HFFc6 (cell line): ENCODE results near the gene CALHM5. TPM values are rescaled to one million over a fixed set of nuclear protein-coding genes. Genes with fewer than 3 reads are reported as not detected.

ENCODE experiments used
- DNase-seq: peaks from one replicate; pipeline ENCODE4 v3.0.0-alpha.2; 2018
- H3K27ac Mint-ChIP-seq: 2 replicates; pipeline ENCODE4 v1.8.0; 2020; ENCODE audit warnings: mild to moderate bottlenecking, mixed read lengths
- H3K27me3 Mint-ChIP-seq: 2 replicates; pipeline ENCODE4 v1.8.0; 2021; ENCODE audit warnings: mild to moderate bottlenecking, moderate library complexity, mixed read lengths; ENCODE audit not compliant: insufficient read depth
- H3K36me3 Mint-ChIP-seq: 2 replicates; pipeline ENCODE4 v1.8.0; 2021; ENCODE audit warnings: low read depth, mixed read lengths
- H3K4me1 Mint-ChIP-seq: 2 replicates; pipeline ENCODE4 v1.8.0; 2020; ENCODE audit warnings: low read depth, mixed read lengths
- H3K4me3 Mint-ChIP-seq: 2 replicates; pipeline ENCODE4 v1.8.0; 2020; ENCODE audit warnings: mild to moderate bottlenecking, moderate library complexity, mixed read lengths
- H3K9me3 Mint-ChIP-seq: 2 replicates; pipeline ENCODE4 v1.8.0; 2020; ENCODE audit warnings: mild to moderate bottlenecking, mixed read lengths
- total RNA-seq, 6 experiments: library from RNA; stranded (reverse); fragmentation: NEBNext Ultra II Directional; extraction: Animal tissue kit (Norgen Biotek cat#: 25700); gene quantifications; 2 replicates in 1 of 6; 3 replicates in 5 of 6; pipeline ENCODE4 v1.2.3, GENCODE V29; 2021
- TF ChIP-seq, protein P1 (sequence below): fragments of 200-600 bp; sonication (generic); IDR thresholded peaks from 2 replicates; pipeline ENCODE4 v1.5.0; 2021; ENCODE audit warnings: antibody characterized with exemption, mild to moderate bottlenecking

CALHM5 gene
- total RNA-seq, 6 experiments from 2014 or later, result 1.9 to 5.6 (median 4.5) TPM

GRCh38 chr6:116476002-116476678 lies 35.3 kb upstream of the CALHM5 start:
- TF ChIP-seq, protein P1, sequence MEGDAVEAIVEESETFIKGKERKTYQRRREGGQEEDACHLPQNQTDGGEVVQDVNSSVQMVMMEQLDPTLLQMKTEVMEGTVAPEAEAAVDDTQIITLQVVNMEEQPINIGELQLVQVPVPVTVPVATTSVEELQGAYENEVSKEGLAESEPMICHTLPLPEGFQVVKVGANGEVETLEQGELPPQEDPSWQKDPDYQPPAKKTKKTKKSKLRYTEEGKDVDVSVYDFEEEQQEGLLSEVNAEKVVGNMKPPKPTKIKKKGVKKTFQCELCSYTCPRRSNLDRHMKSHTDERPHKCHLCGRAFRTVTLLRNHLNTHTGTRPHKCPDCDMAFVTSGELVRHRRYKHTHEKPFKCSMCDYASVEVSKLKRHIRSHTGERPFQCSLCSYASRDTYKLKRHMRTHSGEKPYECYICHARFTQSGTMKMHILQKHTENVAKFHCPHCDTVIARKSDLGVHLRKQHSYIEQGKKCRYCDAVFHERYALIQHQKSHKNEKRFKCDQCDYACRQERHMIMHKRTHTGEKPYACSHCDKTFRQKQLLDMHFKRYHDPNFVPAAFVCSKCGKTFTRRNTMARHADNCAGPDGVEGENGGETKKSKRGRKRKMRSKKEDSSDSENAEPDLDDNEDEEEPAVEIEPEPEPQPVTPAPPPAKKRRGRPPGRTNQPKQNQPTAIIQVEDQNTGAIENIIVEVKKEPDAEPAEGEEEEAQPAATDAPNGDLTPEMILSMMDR, result no peak
- no peak overlapping the region; the same call in 1 of the 2 replicates for H3K4me3 Mint-ChIP-seq

DNA sequence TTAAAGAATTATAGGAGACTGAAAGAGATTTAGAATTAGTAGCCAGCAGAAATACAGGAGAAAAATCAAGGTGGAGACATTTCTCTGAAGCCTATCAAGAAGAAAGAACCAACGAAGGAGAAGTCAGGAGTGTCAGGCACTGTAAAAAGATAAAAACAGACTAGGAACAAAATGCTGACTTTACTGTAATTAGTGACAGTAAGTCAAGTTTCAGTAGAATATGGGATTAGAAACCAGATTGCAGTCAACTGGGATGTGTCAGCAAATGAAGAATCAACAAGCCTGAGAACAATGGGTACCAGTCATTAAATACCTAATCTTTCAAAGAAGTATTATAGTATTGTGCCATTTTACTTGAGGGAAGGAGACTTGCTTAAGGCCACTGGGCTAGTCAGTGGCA lies 28.7 kb upstream of the CALHM5 start:
- H3K27me3 Mint-ChIP-seq, result peaks cover 10% of the 10 kb centered on the region
- H3K36me3 Mint-ChIP-seq, result no peaks in the 10 kb centered on the region
- TF ChIP-seq, protein P1, result no peak
- H3K9me3 Mint-ChIP-seq, result no peaks in the 10 kb centered on the region
- DNase-seq, result no peak
- no peak overlapping the region for H3K4me3 Mint-ChIP-seq
- peaks cover 13% of the 10 kb centered on the region for H3K4me1 Mint-ChIP-seq
- no peak overlapping the region for H3K27ac Mint-ChIP-seq

More at GRCh38 chr6:116476002-116476678, 35.3 kb upstream of the CALHM5 start:
- Mint-ChIP-seq H3K27ac (no peak overlapping the region), H3K9me3 (no peaks in the 10 kb centered on the region), H3K27me3 (no peaks in the 10 kb centered on the region), H3K4me1 (peaks cover 28% of the 10 kb centered on the region), H3K36me3 (no peaks in the 10 kb centered on the region)
- DNase-seq, result no peak

- Mint-ChIP-seq H3K27ac (no peak overlapping the region), H3K9me3 (no peaks in the 10 kb centered on the region), H3K4me3 (no peak overlapping the region), H3K4me1 (peaks cover 13% of the 10 kb centered on the region), H3K36me3 (no peaks in the 10 kb centered on the region), H3K27me3 (peaks cover 10% of the 10 kb centered on the region)
- TF ChIP-seq, protein P1, result no peak
- DNase-seq, result no peak
Observed at GRCh38 chr6:116483616-116484015, 27.8 kb upstream of the CALHM5 start.

- peaks cover 18% of the 10 kb centered on the region for H3K27me3 Mint-ChIP-seq
- TF ChIP-seq, protein P1, result no peak
Observed at GRCh38 chr6:116485559-116486184, 25.8 kb upstream of the CALHM5 start.

DNA sequence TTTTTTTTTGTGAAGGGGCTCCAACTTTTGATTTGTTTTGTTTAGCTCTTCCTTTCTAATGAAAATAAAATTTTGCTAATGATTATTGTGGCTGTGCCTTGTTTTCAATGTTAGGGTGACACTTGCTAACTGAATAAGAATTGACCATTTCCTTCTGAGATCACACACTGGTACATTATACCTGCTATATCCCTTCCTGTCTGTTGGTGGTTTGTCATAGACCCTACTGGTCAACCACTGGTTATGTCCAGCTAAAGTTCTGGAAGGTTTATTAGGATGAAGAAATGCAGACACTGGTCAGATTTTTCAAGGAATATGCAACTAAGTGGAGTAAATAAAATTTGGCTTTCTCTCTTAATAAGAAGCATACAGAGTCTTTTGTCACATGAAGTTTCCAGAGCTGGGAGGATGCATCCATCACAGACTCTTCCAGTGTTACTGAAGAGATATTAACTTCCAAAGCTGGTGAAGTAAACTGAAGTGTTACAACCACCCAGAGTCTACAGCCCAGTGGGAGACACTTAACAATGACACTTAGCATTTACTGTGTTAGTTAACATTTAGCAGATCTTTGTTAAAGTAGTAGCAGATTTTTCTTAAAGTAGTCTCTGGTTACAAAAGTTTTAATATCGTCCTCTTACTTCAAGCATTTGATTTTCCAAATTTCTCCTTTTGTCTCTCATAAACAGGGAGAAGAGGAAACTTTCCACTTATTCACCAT lies 19.7 kb upstream of the CALHM5 start:
- Mint-ChIP-seq H3K36me3 (no peaks in the 10 kb centered on the region), H3K27me3 (peaks cover 13% of the 10 kb centered on the region), H3K4me3 (no peak overlapping the region), H3K9me3 (no peaks in the 10 kb centered on the region; the same call in none of the 2 replicates), H3K27ac (no peak overlapping the region), H3K4me1 (no peaks in the 10 kb centered on the region)
- DNase-seq, result no peak
- TF ChIP-seq, protein P1, result no peak

More at GRCh38 chr6:116485559-116486184, 25.8 kb upstream of the CALHM5 start:
- H3K4me1 Mint-ChIP-seq, result peaks cover 13% of the 10 kb centered on the region
- no peaks in the 10 kb centered on the region for H3K36me3 Mint-ChIP-seq
- H3K9me3 Mint-ChIP-seq, result no peaks in the 10 kb centered on the region; the same call in 1 of the 2 replicates
- no peak overlapping the region for H3K4me3 Mint-ChIP-seq
- no peak for DNase-seq
- H3K27ac Mint-ChIP-seq, result 0 out of 2 replicates have a peak overlapping the region, but pooled peaks have one; percentile 5
